Fibroblast of villous mesenchyme (primary cell): ENCODE measurements around the gene PRKCD. TPM values are rescaled to one million over a fixed set of nuclear protein-coding genes. Genes with fewer than 3 reads are reported as not detected.

Experiments used
- DNase-seq: peaks from one replicate; pipeline ENCODE4 v3.0.0-alpha.2; 2010; ENCODE audit warnings: low read depth
- H3K4me3 ChIP-seq: 2 replicates; pipeline ENCODE4 v1.5.1; 2011; ENCODE audit warnings: low read depth, mild to moderate bottlenecking, low read length
- total RNA-seq: library from RNA; depleted of rRNA; stranded (reverse); fragments of >200 nt; gene quantifications from 2 replicates; pipeline ENCODE4 v1.2.3, GENCODE V29; 2012
- TF ChIP-seq, protein P1 (sequence below): IDR thresholded peaks from 2 replicates; pipeline ENCODE4 v1.5.1; 2012; ENCODE audit warnings: low read depth, mild to moderate bottlenecking, low read length; ENCODE audit not compliant: insufficient read depth

Gene PRKCD
- total RNA-seq, 1 donor, result 1.7 TPM

DNA sequence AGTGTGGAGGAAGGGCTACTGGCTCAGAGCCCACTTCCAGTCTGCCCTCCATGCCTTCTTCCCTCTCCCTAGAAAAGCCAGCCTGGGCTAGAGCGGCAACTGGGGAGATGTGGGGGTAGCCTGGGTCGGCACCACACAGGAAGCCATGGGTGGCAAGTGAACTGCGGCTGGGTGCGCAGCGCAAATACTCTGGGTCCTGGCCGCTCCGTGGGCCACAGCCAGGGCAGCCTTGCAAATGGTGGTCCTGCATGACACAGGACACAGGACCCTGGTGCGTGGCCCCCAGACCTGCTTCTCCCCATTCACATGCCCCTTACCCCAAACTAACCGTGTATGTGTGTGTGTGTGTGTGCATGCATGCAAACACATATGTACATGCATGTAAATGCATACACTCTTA lies 25.7 kb downstream of the PRKCD start:
- TF ChIP-seq, protein P1, sequence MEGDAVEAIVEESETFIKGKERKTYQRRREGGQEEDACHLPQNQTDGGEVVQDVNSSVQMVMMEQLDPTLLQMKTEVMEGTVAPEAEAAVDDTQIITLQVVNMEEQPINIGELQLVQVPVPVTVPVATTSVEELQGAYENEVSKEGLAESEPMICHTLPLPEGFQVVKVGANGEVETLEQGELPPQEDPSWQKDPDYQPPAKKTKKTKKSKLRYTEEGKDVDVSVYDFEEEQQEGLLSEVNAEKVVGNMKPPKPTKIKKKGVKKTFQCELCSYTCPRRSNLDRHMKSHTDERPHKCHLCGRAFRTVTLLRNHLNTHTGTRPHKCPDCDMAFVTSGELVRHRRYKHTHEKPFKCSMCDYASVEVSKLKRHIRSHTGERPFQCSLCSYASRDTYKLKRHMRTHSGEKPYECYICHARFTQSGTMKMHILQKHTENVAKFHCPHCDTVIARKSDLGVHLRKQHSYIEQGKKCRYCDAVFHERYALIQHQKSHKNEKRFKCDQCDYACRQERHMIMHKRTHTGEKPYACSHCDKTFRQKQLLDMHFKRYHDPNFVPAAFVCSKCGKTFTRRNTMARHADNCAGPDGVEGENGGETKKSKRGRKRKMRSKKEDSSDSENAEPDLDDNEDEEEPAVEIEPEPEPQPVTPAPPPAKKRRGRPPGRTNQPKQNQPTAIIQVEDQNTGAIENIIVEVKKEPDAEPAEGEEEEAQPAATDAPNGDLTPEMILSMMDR, result no peak
- no peak overlapping the region for H3K4me3 ChIP-seq
- DNase-seq, result no peak

DNA sequence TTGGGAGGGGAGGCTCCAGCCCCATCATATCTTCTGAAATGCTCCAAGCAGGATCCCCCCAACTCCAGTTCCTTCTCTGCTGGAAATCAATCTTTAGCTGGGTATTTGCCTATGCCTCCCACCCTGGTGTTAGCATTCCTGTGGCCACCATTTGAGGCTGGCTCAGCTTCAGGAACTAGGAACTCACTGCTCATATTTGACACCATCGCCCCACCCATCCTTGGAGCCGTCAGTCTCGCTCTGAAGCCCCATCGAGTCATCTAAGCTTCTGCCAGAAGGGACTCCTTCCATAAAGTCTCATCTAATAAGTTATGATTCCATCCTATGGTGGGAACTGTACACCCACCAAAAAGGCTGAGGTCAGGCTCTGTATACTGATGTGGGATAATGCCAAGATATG lies 26.4 kb downstream of the PRKCD start:
- TF ChIP-seq, protein P1, result no peak

DNA sequence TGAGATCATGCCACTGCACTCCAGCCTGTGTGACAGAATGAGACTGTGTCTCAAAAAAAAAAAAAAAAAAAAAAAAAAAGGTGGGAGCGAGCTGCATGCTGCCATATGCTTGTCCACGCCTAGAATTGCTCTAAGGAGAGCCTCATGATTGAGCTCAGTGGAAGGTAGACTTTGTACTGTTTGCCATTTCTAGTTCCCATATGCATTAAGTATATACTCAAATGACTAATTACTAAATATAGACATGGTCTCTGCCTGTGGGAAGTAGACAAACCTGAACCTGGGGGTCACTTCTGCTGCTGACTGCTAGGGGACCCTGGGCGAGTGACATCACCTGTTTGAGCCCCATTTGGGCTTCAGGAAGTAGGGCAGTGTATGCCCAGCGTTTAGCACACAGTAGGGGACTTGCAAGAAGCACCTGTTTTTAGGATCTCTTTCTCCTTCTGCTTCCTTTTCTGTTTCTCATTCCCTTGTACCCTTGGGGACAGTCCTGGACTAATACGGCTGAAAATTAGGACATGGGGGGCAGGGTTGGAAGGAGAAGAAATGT lies 27.2 kb downstream of the PRKCD start:
- TF ChIP-seq, protein P1, result no peak
- DNase-seq, result no peak
- H3K4me3 ChIP-seq, result no peak overlapping the region

More for the DNA sequence above, 26.4 kb downstream of the PRKCD start:
- no peak for DNase-seq
- no peak overlapping the region for H3K4me3 ChIP-seq

DNA sequence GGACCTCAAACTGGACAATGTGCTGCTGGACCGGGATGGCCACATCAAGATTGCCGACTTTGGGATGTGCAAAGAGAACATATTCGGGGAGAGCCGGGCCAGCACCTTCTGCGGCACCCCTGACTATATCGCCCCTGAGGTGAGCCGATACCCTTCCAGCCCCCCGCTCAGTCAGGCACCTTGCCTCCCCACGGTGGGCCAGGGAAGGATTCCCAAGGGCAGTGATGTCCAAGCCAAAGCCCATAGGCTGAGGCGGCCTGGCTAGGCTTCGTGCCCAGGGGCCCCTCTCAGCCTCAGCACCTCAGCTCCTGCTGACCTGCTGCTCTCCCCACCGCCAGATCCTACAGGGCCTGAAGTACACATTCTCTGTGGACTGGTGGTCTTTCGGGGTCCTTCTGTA lies 27.7 kb downstream of the PRKCD start:
- no peak for DNase-seq
- TF ChIP-seq, protein P1, result no peak
- no peak overlapping the region for H3K4me3 ChIP-seq

DNA sequence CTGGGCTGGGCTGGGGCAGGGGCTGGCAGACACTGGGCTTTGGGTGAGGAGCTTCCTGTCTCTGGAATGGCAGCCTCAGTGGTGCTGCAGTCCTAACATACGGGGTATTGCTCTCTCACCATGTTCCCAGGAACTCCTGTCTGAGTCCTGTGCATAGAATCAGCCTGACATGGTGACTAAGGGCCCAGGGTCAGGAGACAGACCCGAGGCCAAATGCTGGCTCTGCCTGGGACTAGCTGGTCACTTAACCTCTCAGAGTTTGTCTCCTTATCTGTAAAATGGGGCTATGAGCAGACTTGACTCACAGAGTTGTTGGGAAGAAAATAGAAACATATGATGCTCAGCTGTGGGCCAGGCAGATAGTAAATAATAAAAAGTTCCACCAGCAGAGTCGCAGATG lies 28.3 kb downstream of the PRKCD start:
- DNase-seq, result no peak
- H3K4me3 ChIP-seq, result no peak overlapping the region

DNA sequence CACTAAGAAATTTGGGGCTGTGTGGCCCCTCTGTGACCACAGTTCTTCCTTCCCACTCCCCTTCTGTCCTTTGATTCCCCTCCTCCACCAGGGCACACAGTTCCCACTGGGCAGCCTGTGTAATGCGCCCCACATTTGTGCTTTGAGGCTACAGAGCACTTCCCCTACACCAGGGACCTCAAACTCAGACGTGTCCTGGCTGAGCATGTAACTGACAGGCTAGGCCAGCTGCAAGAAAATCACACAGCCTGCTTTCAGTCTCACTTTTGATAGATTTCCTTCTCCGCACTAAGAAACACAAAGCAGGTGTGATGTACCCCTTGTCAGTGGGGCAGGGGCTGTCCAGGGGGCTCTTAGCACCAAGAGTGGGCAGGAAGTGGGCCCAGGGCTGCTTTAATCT lies 29.6 kb downstream of the PRKCD start:
- TF ChIP-seq, protein P1, result no peak
- H3K4me3 ChIP-seq, result no peak overlapping the region
- no peak for DNase-seq

More for the DNA sequence above, 28.3 kb downstream of the PRKCD start:
- TF ChIP-seq, protein P1, result no peak

DNA sequence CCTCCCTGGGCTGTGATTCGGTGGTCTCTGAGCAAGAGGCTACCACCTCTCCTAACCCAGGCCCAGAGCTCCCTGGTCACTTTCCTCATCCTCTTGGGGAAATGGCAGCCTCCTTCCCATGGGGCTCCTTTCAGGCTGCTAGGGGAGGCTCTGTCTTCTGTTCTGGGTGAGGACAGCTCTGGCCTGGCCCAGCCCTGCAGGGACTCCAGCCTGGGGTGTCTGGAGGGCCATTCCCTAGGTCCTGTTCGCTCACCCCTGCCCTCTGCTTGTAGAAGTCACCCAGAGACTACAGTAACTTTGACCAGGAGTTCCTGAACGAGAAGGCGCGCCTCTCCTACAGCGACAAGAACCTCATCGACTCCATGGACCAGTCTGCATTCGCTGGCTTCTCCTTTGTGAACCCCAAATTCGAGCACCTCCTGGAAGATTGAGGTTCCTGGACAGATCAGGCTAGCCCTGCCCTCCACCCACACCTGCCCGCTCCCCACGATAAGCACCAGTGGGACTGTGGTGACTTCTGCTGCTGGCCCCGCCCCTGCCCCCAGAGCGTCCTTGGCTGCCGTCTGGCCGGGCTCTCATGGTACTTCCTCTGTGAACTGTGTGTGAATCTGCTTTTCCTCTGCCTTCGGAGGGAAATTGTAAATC lies 30.9 kb downstream of the PRKCD start:
- no peak overlapping the region for H3K4me3 ChIP-seq
- no peak for DNase-seq
- TF ChIP-seq, protein P1, result no peak
